C4-2B (cell line): ENCODE results near the gene OCIAD1.

Source experiments
- H3K27ac ChIP-seq: fragments of 450-650 bp; 2 replicates; pipeline ENCODE4 v1.5.1; 2017
- ZFX ChIP-seq: fragments of 450-650 bp; IDR thresholded peaks from 2 replicates; pipeline ENCODE4 v1.6.1; 2017
- TF ChIP-seq, protein P1 (sequence below): fragments of 450-650 bp; conservative IDR thresholded peaks from 2 replicates; pipeline ENCODE4 v1.5.1; 2017; ENCODE audit warnings: mild to moderate bottlenecking

Gene OCIAD1

GRCh38 chr4:48899950-48900349 lies 69.1 kb downstream of the OCIAD1 start:
- H3K27ac ChIP-seq: no peak overlapping the region
- TF ChIP-seq, protein P1, sequence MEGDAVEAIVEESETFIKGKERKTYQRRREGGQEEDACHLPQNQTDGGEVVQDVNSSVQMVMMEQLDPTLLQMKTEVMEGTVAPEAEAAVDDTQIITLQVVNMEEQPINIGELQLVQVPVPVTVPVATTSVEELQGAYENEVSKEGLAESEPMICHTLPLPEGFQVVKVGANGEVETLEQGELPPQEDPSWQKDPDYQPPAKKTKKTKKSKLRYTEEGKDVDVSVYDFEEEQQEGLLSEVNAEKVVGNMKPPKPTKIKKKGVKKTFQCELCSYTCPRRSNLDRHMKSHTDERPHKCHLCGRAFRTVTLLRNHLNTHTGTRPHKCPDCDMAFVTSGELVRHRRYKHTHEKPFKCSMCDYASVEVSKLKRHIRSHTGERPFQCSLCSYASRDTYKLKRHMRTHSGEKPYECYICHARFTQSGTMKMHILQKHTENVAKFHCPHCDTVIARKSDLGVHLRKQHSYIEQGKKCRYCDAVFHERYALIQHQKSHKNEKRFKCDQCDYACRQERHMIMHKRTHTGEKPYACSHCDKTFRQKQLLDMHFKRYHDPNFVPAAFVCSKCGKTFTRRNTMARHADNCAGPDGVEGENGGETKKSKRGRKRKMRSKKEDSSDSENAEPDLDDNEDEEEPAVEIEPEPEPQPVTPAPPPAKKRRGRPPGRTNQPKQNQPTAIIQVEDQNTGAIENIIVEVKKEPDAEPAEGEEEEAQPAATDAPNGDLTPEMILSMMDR: no peak
- no peak for TF ChIP-seq ZFX

DNA sequence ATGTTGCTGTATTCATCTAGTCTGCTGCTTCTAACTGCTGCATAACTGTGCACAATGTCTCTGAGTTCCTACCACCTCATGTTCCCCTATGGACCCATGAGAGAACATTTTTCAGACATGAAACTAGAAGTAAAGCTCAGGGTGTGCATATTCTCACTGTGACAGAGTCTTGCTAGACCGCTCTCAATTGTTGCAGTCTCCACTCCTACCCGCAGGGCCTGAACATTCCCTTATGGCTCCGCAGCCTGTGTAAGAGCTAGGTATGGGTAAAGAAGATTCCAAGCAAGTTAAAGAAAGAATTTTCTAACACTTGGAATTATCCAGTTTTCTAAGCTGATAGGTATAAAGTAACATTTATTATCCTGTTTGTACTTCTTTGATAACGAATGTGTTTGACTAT lies 70.3 kb downstream of the OCIAD1 start:
- TF ChIP-seq ZFX: no peak
- H3K27ac ChIP-seq: no peak overlapping the region

DNA sequence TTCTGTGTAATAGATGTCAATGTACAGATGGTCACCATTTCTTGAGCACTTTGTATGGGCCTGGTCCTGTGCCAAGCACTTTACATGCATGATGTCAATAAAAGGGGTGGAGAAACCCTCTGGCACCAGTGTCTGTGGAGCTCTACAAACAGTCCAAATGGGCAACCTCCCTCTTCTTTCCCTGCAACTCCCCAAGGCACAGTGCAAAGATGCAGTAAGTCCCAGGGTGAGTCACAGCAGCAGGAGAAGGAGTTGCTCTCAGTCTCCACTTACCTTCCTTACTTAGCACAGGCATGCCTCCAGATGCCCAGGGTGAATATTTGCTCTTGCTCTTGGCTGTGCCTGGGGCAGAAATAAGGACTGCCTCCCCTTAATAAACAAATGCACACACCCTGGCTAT lies 71.4 kb downstream of the OCIAD1 start:
- no peak overlapping the region for H3K27ac ChIP-seq

DNA sequence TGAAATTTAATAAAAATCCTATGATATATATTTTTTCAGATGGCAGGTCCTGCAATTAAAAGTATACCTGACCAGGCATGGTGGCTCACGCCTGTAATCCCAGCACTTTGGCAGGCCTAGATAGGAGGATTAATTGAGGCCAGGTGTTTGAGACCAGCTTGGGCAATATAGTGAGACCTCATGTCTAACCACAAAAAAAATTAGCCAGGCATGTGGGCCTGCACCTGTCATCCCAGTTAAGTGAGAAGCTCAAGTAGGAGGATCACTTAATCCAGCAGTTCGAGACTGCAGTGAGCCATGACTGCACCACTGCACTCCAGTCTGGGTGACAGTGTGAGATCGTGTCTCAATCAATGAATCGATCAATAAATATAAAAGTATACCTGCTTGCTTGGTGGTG lies 73.2 kb downstream of the OCIAD1 start:
- TF ChIP-seq, protein P1: no peak
- no peak for TF ChIP-seq ZFX
- H3K27ac ChIP-seq: no peak overlapping the region

More for the DNA sequence above, 71.4 kb downstream of the OCIAD1 start:
- TF ChIP-seq ZFX: no peak
- TF ChIP-seq, protein P1: no peak

- H3K27ac ChIP-seq: no peak overlapping the region
- no peak for TF ChIP-seq ZFX
- TF ChIP-seq, protein P1: no peak
Measured at GRCh38 chr4:48904541-48905142, 73.8 kb downstream of the OCIAD1 start.

GRCh38 chr4:48905363-48906015 lies 74.6 kb downstream of the OCIAD1 start:
- H3K27ac ChIP-seq: peak overlapping the region; percentile 70; the same call in 1 of the 2 replicates
- TF ChIP-seq ZFX: no peak
- TF ChIP-seq, protein P1: no peak; the same call in none of the 2 replicates

GRCh38 chr4:48906206-48907173 lies 75.6 kb downstream of the OCIAD1 start, which contains the start of gene OCIAD2:
Gene OCIAD2, minus strand, starts transcription at chr4:48906774. Its CDS starts 2,225 bp downstream, at chr4:48904549.
- H3K27ac ChIP-seq: peak within 1 kb of the TSS; percentile 70
- TF ChIP-seq, protein P1: peak; percentile 56
- peak; percentile 59 for TF ChIP-seq ZFX
